Esophagus muscularis mucosa (tissue), 3 donors: ENCODE measurements around the gene TXN.

Experiments
- POLR2AphosphoS5 ChIP-seq, 2 donors: sonication (generic); formaldehyde crosslinking; IDR thresholded peaks; one replicate each; pipeline ENCODE4 v1.6.1; 2017; ENCODE audit warnings: antibody characterized with exemption in 2 of 2
- TF ChIP-seq, protein P1 (sequence below), 3 experiments: fragments of 200-600 bp in 2 of 3; fragments of 450-650 bp in 1 of 3; sonication (generic) in 2 of 3; IDR thresholded peaks; one replicate each; pipeline ENCODE4 v1.5.1; 2017 to 2019; ENCODE audit warnings: antibody characterized with exemption in 3 of 3, mild to moderate bottlenecking in 2 of 3, moderate library complexity in 1 of 3

- TF ChIP-seq, protein P1, sequence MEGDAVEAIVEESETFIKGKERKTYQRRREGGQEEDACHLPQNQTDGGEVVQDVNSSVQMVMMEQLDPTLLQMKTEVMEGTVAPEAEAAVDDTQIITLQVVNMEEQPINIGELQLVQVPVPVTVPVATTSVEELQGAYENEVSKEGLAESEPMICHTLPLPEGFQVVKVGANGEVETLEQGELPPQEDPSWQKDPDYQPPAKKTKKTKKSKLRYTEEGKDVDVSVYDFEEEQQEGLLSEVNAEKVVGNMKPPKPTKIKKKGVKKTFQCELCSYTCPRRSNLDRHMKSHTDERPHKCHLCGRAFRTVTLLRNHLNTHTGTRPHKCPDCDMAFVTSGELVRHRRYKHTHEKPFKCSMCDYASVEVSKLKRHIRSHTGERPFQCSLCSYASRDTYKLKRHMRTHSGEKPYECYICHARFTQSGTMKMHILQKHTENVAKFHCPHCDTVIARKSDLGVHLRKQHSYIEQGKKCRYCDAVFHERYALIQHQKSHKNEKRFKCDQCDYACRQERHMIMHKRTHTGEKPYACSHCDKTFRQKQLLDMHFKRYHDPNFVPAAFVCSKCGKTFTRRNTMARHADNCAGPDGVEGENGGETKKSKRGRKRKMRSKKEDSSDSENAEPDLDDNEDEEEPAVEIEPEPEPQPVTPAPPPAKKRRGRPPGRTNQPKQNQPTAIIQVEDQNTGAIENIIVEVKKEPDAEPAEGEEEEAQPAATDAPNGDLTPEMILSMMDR (IDR thresholded peaks at IDR 0.05), result no peak
- TF ChIP-seq POLR2AphosphoS5 (IDR thresholded peaks at IDR 0.05), result no peak
Measured at GRCh38 chr9:110283751-110284150, 27.4 kb upstream of the TXN start.
